Lower lobe of right lung (tissue), 2 donors: ENCODE results near the gene MAPKAP1. TPM values are rescaled to one million over a fixed set of nuclear protein-coding genes. Genes with fewer than 3 reads are reported as not detected.

Experiments
- ATAC-seq, 2 donors: fragments of 200-7000 bp; cut with Tn5 transposase; one replicate each; pipeline ENCODE4 v1.9.1; 2020 to 2022; ENCODE audit warnings: mild to moderate bottlenecking in 2 of 2, moderate library complexity in 2 of 2
- DNase-seq: peaks from one replicate; pipeline ENCODE4 v3.0.0-alpha.2; 2020
- H3K27ac ChIP-seq: fragments of 200-600 bp; one replicate; pipeline ENCODE4 v1.8.0; 2022
- H3K27me3 ChIP-seq: fragments of 200-600 bp; one replicate; pipeline ENCODE4 v1.8.0; 2022; ENCODE audit warnings: low read depth
- H3K36me3 ChIP-seq: fragments of 200-600 bp; one replicate; pipeline ENCODE4 v1.8.0; 2022; ENCODE audit warnings: mild to moderate bottlenecking
- H3K4me1 ChIP-seq: fragments of 200-600 bp; one replicate; pipeline ENCODE4 v1.8.0; 2022
- H3K4me3 ChIP-seq: fragments of 200-600 bp; one replicate; pipeline ENCODE4 v1.8.0; 2022; ENCODE audit warnings: mild to moderate bottlenecking
- H3K9me3 ChIP-seq: fragments of 200-600 bp; one replicate; pipeline ENCODE4 v1.8.0; 2022
- CTCF ChIP-seq: fragments of 200-600 bp; IDR thresholded peaks from one replicate; pipeline ENCODE4 v1.8.0; 2022; ENCODE audit warnings: antibody characterized with exemption, mild to moderate bottlenecking
- intact Hi-C: fragments of 100-400 bp; cut with DNase I; formaldehyde crosslinking; loops from one replicate; pipeline ENCODE4 v1.11.0; 2022
- total RNA-seq: library from RNA; stranded (reverse); fragmentation: NEBNext Ultra II Directional; extraction: Animal tissue kit (Norgen Biotek cat#: 25700); gene quantifications from one replicate; pipeline ENCODE4 v1.2.1, GENCODE V29; 2021
- donor health status: DM: no; HTN: yes; CAD: no; lungs with severe emphysema.

MAPKAP1 gene
- total RNA-seq, 1 donor from 2014 or later, result 71.5 TPM

DNA sequence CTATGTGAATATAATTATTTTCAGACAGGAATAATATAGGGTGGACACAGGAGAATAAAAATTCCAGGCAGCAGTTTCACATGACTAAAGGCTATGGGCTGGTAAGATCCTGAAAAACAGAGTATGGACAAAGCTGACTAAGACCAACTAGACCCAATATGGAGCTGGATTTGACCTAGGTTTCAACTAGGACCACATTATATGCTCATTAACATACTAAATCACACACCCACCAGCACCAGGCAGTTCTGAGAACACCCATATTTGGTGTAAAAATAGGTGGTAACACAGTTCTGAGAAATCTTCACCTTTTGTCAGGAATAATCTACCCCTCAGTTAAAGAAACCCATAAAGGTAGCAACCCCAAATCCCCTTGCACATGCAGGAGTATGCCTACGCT is 64.7 kb downstream of the MAPKAP1 start:
- DNase-seq (no peak), ATAC-seq (no peak)
- Histone ChIP-seq H3K27me3 (no peaks in the 10 kb centered on the region), H3K36me3 (no peaks in the 10 kb centered on the region), H3K9me3 (no peaks in the 10 kb centered on the region), H3K4me3 (no peak overlapping the region), H3K4me1 (peaks cover 24% of the 10 kb centered on the region), H3K27ac (no peak overlapping the region)
- intact Hi-C loops, result no loop called here
- TF ChIP-seq CTCF, result no peak

DNA sequence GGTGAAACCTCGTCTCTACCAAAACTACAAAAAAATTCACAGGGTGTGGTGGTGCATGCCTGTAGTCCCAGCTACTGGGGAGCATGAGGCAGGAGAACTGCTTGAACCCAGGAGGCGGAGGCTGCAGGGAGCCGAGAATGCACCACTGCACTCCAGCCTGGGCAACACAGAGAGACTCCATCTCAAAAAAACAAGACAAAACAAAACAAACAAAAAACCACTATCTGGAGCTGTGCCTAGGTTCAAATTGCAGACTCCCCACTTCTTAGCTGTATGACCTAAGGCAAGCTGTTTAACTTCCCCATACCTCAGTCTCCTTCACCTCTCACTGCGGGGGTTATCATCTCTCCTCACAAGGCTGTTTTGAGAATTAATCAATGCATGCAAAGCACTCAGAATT is 68.0 kb downstream of the MAPKAP1 start:
- Histone ChIP-seq H3K4me3 (no peak overlapping the region), H3K4me1 (peaks cover 20% of the 10 kb centered on the region), H3K27me3 (no peaks in the 10 kb centered on the region), H3K9me3 (no peaks in the 10 kb centered on the region), H3K36me3 (no peaks in the 10 kb centered on the region), H3K27ac (no peak overlapping the region)
- peak in 1 of 2 donors; percentile 37 for ATAC-seq
- no peak for DNase-seq
- no peak for TF ChIP-seq CTCF
- intact Hi-C loops, result no loop called here

- no peak for TF ChIP-seq CTCF
- Histone ChIP-seq H3K27me3 (no peaks in the 10 kb centered on the region), H3K9me3 (no peaks in the 10 kb centered on the region), H3K27ac (no peak overlapping the region), H3K36me3 (no peaks in the 10 kb centered on the region), H3K4me1 (peaks cover 26% of the 10 kb centered on the region), H3K4me3 (no peak overlapping the region)
- DNase-seq (no peak), ATAC-seq (no peak)
- intact Hi-C loops, result no loop called here
Measured at GRCh38 chr9:125638239-125639045, 68.6 kb downstream of the MAPKAP1 start.

DNA sequence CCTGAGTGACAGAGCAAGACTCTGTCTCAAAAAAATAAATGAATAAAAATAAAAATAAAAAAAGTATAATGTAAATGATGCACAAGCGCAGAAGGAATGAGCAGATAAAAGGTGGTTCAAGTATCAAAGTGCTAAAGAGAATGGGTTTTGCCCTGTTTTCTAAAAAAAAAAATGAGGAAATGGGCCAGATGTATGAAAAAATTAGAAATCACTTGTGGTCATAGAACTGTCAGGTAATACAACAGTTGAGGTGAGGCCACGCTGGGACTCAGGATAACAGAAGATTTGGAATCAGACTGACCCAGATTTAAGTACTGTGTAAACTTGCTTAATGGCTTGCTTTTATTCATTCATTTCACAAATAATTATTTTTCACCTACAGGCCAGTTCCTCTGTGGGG is 69.8 kb downstream of the MAPKAP1 start:
- no peaks in the 10 kb centered on the region for H3K27me3 ChIP-seq
- intact Hi-C loops, result no loop called here
- H3K4me3 ChIP-seq, result no peak overlapping the region
- no peak for TF ChIP-seq CTCF
- no peak overlapping the region for H3K27ac ChIP-seq
- peaks cover 39% of the 10 kb centered on the region for H3K4me1 ChIP-seq
- no peak for DNase-seq
- no peaks in the 10 kb centered on the region for H3K36me3 ChIP-seq
- no peaks in the 10 kb centered on the region for H3K9me3 ChIP-seq
- ATAC-seq, result no peak

GRCh38 chr9:125635888-125636287 is 71.1 kb downstream of the MAPKAP1 start:
- DNase-seq (no peak), ATAC-seq (no peak)
- no peak overlapping the region for H3K27ac ChIP-seq
- peaks cover 52% of the 10 kb centered on the region for H3K4me1 ChIP-seq
- intact Hi-C loops, result no loop called here
- no peaks in the 10 kb centered on the region for H3K9me3 ChIP-seq
- H3K27me3 ChIP-seq, result no peaks in the 10 kb centered on the region
- no peak overlapping the region for H3K4me3 ChIP-seq
- H3K36me3 ChIP-seq, result no peaks in the 10 kb centered on the region
- no peak for TF ChIP-seq CTCF
